NCI-H446 treated with DMSO at 0.1 percent for 48 hours (cell line): ENCODE data around the gene CMTM4.
"Not testable (repeated sequence)": the region's sequence is repeated elsewhere in the genome, so short reads cannot be mapped to it uniquely, and the experiment has no call there.

Experiments
- DNase-seq: peaks from one replicate; lab custom pipeline; 2025; lab: John Stamatoyannopoulos, UW

The CMTM4 gene

DNA sequence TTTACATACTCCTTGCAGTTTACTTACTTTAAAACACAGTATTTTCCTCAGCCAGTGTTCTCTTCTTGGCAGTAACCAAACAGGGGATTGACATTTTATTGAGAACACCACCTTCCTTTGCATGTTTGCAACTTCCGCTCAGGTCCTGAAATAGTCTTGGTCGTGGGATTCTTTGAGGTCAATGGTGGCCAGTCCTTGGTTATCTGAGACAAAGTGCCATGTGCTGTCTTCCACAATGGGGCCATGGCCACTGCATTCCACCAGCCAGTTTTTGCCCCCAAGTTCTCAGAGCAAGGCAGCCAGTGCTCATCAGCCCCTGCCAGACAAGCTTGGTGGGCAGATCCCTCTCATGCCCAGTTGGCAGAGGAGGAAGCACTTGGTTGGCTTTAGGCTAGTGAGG is 22.9 kb downstream of the CMTM4 start:
- DNase-seq, result no peak

GRCh38 chr16:66670691-66671388 is 25.7 kb downstream of the CMTM4 start:
- DNase-seq, result no peak

DNA sequence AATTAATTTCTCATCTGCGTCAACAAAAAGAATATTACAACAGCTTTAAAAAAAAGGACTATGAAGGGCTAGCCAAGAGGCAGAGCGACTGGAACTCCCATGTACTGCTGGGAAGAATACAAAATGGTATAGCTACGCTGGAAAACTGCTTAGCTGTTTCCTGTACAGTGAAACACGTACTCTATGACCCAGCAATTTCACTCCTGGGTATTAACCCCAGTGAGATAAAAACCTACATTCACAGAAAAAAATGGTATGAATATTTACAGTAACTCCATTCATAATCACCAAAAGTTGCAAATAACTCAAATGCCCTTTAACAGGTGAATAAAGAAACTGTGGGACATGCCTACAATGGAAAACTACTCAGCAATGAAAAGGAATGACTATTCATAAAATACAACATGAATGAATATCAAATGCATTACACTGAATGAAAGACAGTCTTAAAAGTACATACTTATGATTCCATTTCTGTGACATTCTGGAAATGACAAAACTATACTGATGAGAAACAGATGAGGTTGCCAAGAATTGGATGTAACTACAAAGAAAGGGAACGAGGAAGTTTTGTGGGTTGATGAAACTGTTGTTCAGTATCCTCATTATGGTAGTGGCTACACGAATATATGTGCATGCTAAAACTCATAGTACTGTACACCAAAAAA is 27.6 kb downstream of the CMTM4 start:
- no peak for DNase-seq

DNA sequence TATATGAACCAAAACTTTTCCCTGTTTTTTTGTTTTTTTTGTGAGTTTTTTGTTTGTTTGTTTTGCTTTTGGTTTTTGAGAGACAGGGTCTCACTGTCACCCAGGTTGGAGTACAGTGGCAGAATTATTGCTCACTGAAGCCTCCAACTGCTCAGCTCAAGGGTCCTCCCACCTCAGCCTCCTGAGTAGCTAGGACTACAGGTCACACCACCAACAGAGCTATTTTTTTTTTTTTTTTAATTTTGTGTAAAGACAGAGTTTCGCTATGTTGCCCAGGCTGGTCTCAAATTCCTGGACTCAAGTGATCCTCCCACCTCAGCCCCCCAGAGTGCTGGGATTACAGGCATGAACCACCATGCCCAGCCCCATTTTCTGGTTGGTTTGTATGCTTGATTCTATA is 28.6 kb downstream of the CMTM4 start:
- DNase-seq, result no peak

- no peak for DNase-seq
Measured at GRCh38 chr16:66662445-66663194, 33.9 kb downstream of the CMTM4 start.

DNA sequence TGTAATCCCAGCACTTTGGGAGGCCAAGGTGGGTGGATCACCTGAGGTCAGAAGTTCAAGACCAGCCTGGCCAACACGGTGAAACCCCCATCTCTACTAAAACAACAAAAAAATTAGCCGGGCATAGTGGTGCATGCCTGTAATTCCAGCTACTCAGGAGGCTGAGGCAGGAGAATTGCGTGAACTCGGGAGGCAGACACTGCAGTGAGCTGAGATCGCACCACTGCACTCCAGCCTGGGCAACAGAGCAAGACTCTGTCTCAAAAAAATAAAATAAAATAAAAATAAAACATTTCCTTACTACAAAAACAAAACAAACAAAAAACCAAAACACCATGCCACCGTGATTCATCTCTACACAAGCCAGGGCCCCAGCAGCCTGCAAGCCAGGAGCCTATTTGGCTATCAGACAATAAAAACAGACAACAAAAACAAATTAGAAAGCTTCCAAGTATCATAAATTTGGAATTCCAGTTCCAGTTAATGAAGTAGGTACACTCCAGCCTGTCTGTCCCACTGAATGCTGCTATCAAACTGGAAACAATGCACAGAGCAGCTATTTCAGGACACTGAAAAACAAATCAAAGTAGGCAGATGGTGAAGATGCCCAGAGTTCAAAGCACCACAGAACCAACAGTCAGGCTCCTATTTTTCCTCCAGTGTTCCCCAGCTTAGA is 34.7 kb downstream of the CMTM4 start:
- DNase-seq, result not testable (repeated sequence)

DNA sequence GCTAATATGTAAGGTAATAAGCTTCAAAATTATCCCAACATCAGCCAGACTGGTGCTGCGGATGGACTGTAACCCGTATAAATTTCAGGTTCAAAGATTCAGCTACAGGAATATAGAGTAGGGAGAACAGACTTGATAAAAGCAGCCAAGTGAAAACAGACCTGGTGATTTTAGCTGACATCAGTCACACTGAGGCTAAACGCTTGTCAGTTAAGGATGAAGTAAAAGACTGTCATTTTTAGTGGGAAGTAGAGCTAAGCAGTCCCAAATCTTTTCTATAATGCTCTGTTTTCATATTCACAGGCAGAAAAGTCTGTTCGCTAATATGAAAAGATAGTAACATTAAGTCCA is 35.4 kb downstream of the CMTM4 start:
- no peak for DNase-seq

DNA sequence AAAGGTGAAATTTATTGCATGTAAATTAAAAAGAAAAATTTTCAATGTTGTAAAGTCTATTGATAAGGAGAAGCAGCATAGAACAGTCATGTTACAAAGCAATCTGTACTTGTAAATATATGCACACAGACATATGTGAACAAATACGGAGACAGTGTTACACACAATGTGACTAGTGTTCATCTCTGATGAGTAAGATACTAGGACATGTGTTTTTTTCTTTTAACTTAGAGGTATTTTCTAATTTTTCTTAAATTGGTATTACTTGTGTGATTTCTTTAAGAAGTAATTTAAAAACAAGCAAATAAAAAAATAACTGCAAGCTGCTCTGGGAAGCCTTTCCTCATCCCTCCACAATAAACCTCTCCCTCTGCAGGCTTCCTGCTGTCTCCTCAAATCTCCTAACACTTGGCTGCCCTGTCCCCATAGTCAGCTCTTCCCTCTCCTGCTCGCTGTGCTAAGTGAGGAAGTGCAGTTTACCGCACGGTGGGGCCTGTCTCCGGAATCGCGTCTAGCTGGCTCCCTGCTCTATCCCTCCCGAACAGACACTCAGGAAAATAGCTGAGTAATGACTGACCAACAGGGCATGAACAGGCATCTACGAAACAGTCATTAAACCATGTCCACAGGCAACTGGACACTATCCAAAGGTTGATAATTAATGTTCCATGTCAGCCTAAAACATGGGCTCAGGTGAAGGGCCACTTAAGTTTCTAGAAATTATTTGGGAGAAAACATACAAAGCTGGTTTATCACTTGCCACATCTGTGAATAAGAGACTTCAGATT is 35.9 kb downstream of the CMTM4 start:
- peak; percentile 14 for DNase-seq

DNA sequence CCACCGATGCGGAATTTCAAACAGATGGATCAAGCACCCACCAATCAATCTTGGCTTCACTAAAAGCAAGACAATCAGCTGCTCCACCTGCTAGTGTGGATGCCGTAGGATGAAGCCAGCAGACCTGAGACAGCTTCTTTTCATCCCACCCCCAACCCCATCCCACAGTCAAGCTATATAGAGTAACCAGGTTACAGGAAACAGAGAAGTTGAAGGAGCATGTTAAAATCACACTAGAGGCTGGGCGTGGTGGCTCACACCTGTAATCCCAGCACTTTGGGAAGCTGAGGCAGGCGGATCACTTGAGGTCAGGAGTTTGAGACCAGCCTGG is 37.7 kb downstream of the CMTM4 start:
- DNase-seq, result no peak

- no peak for DNase-seq
Measured at GRCh38 chr16:66658143-66658859, 38.2 kb downstream of the CMTM4 start.

GRCh38 chr16:66656547-66656946 is 40.0 kb downstream of the CMTM4 start:
- no peak for DNase-seq

DNA sequence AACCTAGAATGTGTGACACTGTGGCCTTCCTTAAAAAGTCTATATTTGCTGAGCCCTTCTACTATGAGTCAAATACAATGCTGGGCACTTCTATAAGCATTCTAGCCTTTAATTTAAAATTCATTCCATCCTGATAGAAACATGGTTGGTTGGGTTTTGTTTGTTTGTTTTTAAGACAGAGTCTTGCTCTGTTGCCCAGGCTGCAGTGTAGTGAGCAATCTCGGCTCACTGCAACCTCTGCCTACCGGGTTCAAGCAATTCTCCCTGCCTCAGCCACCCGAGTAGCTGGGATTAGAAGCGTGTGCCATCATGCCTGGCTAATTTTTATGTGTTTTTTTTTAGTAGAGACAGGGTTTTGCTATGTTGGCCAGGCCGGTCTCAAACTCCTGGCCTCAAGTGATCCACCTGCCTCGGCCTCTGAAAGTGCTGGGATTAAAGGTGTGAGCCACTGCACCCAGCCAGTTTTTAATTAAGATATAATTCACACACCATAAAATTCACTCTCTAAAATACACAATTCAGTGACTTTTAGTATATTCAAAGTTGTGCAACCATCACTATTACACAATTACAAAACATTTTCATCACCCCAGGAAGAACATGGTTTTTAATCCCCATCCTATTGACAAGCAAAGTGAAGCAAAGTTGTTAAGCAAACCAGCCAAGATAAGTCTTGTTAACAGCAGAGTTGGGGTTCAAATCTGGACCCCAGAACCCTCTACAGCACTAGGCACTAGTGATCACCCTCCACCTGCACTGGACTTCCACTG is 42.8 kb downstream of the CMTM4 start:
- no peak for DNase-seq

DNA sequence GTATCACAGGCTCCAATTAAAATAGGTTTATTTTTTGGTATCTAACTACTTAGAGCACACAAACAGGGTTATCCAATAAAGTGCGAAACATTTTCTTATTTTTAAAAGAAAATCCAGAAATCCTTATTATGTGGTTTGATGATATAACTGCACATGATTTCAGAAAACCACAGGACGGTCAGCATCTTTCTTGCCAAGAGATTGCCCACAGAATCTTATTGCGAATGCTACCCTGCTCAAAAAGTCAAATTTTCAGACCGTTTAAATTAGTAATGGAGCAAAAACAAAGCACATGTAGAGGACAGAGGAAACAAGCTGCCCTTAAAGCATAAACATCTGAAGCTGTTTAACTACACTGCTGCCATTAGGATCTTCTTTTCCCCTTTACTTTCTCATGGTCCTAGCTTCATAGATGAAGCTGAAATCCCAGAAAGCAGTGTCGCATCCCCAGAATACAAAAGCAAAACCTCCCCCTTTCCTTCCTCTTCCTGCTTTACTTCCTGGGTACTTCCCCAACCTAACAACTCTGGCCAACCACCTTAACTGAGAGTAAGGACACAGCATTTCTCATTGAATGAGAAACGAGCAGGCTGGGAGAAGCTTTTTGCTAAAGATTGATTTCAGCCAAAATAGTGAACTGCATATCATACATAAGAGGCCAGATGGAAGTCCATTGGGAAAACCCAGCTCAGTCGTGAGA is 43.7 kb downstream of the CMTM4 start:
- DNase-seq, result no peak

- DNase-seq, result no peak
Measured at GRCh38 chr16:66651965-66652364, 44.6 kb downstream of the CMTM4 start.

GRCh38 chr16:66651474-66651765 is 45.1 kb downstream of the CMTM4 start:
- no peak for DNase-seq

DNA sequence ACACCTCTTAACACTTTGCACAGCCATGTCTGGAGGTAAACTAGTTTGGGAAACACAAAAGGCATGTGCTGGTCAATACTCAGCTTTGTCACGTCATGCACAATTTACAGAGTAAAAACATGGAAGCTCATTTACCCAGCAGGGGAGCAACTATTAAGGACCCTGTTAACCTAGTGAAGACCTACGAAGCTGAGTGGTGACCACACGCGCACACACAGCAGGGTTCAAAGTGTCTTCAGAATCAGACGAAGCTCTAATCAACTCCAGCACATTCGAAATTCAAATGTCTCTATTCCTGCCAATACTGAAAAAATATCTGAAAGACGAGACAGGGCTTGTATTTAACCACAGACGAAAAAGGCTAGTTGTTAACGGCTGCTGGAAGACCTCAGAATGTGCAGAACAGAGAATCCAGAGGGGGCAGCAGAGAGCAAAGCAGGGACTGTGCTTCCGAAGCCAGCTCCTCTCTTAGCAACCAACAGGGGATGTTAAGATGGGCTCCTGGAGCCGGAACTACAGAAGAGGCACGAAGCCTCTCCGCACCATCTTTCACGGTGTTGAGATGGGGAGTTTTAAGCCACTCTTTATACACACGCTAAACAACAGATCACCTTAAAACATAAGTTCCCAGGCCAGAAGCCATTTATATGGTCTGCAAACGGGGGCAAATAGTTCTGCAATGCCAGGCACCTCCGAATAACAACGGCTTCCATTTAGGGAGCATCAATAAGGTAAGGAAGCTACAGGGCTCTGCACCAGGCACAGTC is 45.7 kb downstream of the CMTM4 start:
- peak; percentile 35 for DNase-seq

- DNase-seq, result no peak
Measured at GRCh38 chr16:66649636-66650205, 46.8 kb downstream of the CMTM4 start.

GRCh38 chr16:66649167-66649566 is 47.4 kb downstream of the CMTM4 start:
- DNase-seq, result no peak

DNA sequence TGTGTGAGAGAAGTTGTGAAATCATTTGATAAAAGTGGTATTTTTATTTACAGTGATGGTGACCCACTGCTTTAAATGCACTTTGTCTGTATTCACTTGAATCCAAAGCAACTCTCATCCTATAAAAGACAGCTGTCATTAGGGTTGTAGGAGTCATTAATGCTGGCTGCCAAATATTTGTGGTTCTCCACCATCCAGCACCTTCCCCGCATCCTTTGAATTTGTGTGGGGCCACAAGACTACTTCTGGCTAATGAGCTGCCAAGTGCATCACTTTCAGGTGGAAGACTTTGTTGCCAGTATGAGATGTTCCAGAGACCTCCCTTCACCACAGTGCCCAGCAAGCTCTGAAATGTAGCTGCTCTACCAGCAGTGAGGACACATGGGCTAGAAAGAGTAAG is 48.7 kb downstream of the CMTM4 start:
- DNase-seq, result no peak
